ENCODE data around the gene CRYL1.

- TF ChIP-seq USF2 (IDR thresholded peaks at IDR 0.05; ENCODE audit: borderline replicate concordance, low read depth, low read length) = no peak
- TF ChIP-seq EP300 (IDR thresholded peaks at IDR 0.05; ENCODE audit: borderline replicate concordance in 1 of 2, low read depth in 1 of 2, low read length in 1 of 2) = no peak
- no peak for TF ChIP-seq CTCF (IDR thresholded peaks at IDR 0.05)
- no peak for TF ChIP-seq POLR2AphosphoS5 (IDR thresholded peaks at IDR 0.05; ENCODE audit: low read depth, low read length)
- TF ChIP-seq RAD21 (IDR thresholded peaks at IDR 0.05; ENCODE audit: low read length) = no peak
- no peak for TF ChIP-seq NFIC (IDR thresholded peaks at IDR 0.05; ENCODE audit: borderline replicate concordance)
- no peak for TF ChIP-seq SIN3A (IDR thresholded peaks at IDR 0.05; ENCODE audit: borderline replicate concordance, low read depth, low read length)
- TF ChIP-seq, protein P1, sequence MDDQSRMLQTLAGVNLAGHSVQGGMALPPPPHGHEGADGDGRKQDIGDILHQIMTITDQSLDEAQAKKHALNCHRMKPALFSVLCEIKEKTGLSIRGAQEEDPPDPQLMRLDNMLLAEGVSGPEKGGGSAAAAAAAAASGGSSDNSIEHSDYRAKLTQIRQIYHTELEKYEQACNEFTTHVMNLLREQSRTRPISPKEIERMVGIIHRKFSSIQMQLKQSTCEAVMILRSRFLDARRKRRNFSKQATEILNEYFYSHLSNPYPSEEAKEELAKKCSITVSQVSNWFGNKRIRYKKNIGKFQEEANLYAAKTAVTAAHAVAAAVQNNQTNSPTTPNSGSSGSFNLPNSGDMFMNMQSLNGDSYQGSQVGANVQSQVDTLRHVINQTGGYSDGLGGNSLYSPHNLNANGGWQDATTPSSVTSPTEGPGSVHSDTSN (IDR thresholded peaks at IDR 0.05) = no peak
- no peak for TF ChIP-seq MAX (IDR thresholded peaks at IDR 0.05; ENCODE audit: low read depth)
Observed at GRCh38 chr13:20431687-20432384, 93.8 kb downstream of the CRYL1 start.

Measured in SK-N-SH (cell line).